Mammary epithelial cell (primary cell): ENCODE results near the gene ACOT12.

Source experiments
- EZH2 ChIP-seq: IDR thresholded peaks from 2 replicates; pipeline ENCODE4 v1.6.1; 2012; ENCODE audit warnings: low read length, inconsistent platforms, borderline replicate concordance
- TF ChIP-seq, protein P1 (sequence below), 2 donors: IDR thresholded peaks in 1 of 2; conservative IDR thresholded peaks in 1 of 2; 2 replicates each; pipeline ENCODE4 v1.5.1; 2011 to 2012; ENCODE audit warnings: inconsistent platforms in 2 of 2, low read length in 2 of 2, mild to moderate bottlenecking in 2 of 2, control low read depth in 1 of 2, low read depth in 1 of 2; ENCODE audit not compliant: insufficient read depth in 1 of 2; ENCODE audit errors: extremely low read depth in 1 of 2

GRCh38 chr5:81350507-81350906 lies 43.4 kb downstream of the ACOT12 start:
- TF ChIP-seq, protein P1, sequence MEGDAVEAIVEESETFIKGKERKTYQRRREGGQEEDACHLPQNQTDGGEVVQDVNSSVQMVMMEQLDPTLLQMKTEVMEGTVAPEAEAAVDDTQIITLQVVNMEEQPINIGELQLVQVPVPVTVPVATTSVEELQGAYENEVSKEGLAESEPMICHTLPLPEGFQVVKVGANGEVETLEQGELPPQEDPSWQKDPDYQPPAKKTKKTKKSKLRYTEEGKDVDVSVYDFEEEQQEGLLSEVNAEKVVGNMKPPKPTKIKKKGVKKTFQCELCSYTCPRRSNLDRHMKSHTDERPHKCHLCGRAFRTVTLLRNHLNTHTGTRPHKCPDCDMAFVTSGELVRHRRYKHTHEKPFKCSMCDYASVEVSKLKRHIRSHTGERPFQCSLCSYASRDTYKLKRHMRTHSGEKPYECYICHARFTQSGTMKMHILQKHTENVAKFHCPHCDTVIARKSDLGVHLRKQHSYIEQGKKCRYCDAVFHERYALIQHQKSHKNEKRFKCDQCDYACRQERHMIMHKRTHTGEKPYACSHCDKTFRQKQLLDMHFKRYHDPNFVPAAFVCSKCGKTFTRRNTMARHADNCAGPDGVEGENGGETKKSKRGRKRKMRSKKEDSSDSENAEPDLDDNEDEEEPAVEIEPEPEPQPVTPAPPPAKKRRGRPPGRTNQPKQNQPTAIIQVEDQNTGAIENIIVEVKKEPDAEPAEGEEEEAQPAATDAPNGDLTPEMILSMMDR (conservative IDR thresholded peaks at IDR 0.05 in 1 of 2, IDR thresholded peaks at IDR 0.05 in 1 of 2; ENCODE audit: extremely low read depth in 1 of 2, insufficient read depth in 1 of 2, low read depth in 1 of 2, low read length in 2 of 2), result no peak
- no peak for TF ChIP-seq EZH2
